Measurements from ENCODE around the gene MAP7. TPM values are rescaled to one million over a fixed set of nuclear protein-coding genes. Genes with fewer than 3 reads are reported as not detected.

MAP7 gene
- total and polyA plus RNA-seq, 9 of the 15 experiments (the other 6 are each of a cell fraction or from before 2014, with no cell fraction given), result 0.76 to 7.7 (median 3.9) TPM

DNA sequence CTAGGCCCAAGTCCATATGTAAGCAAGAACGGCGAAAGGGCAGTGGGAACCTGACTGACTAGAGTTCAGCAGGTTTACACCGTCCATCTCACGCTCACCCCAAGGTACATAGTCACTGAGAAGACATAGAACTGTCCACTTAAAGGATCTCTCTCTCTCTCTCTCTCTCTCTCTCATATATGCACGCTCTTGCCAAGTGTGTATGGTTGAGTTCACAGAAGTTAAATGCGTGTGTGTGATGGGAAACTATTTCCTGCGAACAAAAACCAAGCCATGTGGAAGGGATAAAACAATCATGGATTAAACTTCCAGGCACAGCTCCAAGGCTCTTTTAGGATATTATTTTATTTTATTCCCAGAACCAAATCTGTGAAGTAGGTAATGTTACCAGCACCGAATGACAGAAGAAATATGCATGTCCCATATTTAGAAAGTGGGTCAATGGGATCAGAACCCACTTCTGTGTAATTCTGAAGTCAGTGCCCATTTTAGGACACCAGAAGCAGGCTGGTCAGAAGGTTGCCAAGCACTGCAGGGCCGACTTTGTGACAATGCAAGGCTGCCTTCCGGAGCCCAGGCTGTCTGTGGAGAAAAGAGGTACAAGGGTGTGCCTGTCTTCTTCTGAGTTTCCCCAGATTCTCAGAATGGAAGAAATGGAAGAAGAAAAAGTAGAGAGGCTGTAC is 49.2 kb upstream of the MAP7 start:
- ATAC-seq (no peak), DNase-seq (ENCODE audit: extremely low read depth in 1 of 4, low spot score in 3 of 4) (no peak), FAIRE-seq (no peak)
- ChIA-PET POLR2A (interaction anchor here (1.0 kb wide), 1 partner anchor 11 kb away, joined by 3 read pairs; no protein-coding TSS in a partner anchor), CTCF (ENCODE audit: low intra/inter-chr PET ratio) (no interaction called here)
- no peak overlapping the region for H3K4me2 ChIP-seq (ENCODE audit: insufficient read depth, low read length)
- WGBS (ENCODE audit: insufficient coverage, low coverage, missing lambda C conversion rate), result 65% methylated on average over 10 of the region's 10 CpGs
- no peaks in the 10 kb centered on the region for H3K9me3 ChIP-seq (replicated peaks; ENCODE audit: control insufficient read depth, insufficient read depth, low read depth, low read length)
- no TSS peak for BruUV-seq (replicated peaks)
- no peaks in the 10 kb centered on the region for H4K20me1 ChIP-seq (replicated peaks; ENCODE audit: control insufficient read depth, insufficient read depth, low read length)
- in situ Hi-C loops (cut with MboI), result no loop called here
- H3K4me3 ChIP-seq, result no peak overlapping the region
- H3K36me3 ChIP-seq (ENCODE audit: control insufficient read depth, insufficient read depth, low read length), result peaks cover 12% of the 10 kb centered on the region; the same call in 2 of the 3 replicates
- no peak for TF ChIP-seq TCF7L2 (IDR thresholded peaks at IDR 0.05; ENCODE audit: low read depth, low read length)
- no peak for TF ChIP-seq NFE2L1 (tag; IDR thresholded peaks at IDR 0.05; ENCODE audit: borderline replicate concordance, low read depth)
- no peak for TF ChIP-seq RUNX1 (IDR thresholded peaks at IDR 0.05; ENCODE audit: low read depth)
- TF ChIP-seq ZBTB17 (CRISPR knock-in tag; IDR thresholded peaks at IDR 0.05), result no peak
- no peak for TF ChIP-seq SNAPC5 (CRISPR knock-in tag; IDR thresholded peaks at IDR 0.05)
- no peak for TF ChIP-seq GATAD2B (IDR thresholded peaks at IDR 0.05; ENCODE audit: borderline replicate concordance)
- H3K9me1 ChIP-seq (ENCODE audit: control insufficient read depth, insufficient read depth, low read length), result no peaks in the 10 kb centered on the region
- intact Hi-C loops (cut with micrococcal nuclease), result no loop called here
- no peaks in the 10 kb centered on the region for H3K79me2 ChIP-seq (ENCODE audit: control insufficient read depth, insufficient read depth, low read length)
- no peaks in the 10 kb centered on the region for H3K27me3 ChIP-seq (ENCODE audit: control insufficient read depth in 2 of 2, insufficient read depth in 2 of 2, low read length in 2 of 2)
- H3K4me1 ChIP-seq (replicated peaks in 1 of 2; ENCODE audit: control insufficient read depth in 2 of 2, insufficient read depth in 2 of 2, low read length in 2 of 2), result no peaks in the 10 kb centered on the region; a peak in 2 of 5 replicates
- H2AFZ ChIP-seq (ENCODE audit: low read depth, low read length), result no peak overlapping the region
- no peak overlapping the region for H3K9ac ChIP-seq (ENCODE audit: insufficient read depth in 1 of 2, low read depth in 2 of 2, low read length in 2 of 2)
- no peak overlapping the region for H3K27ac ChIP-seq (ENCODE audit: extremely low read depth, low read depth, low read length)
